Measurements from ENCODE around the gene FTSJ3. TPM values are rescaled to one million over a fixed set of nuclear protein-coding genes. Genes with fewer than 3 reads are reported as not detected.

The FTSJ3 gene
- total RNA-seq, 2 donors from 2014 or later: 25.2 to 26.0 TPM

Other genes starting within 250 kb of the FTSJ3 start
- gene TACO1, start 226.8 kb downstream of the FTSJ3 start, total RNA-seq: 10 to 100 TPM; 11.6 to 14.3 TPM
- 10 to 100 TPM; 38.5 to 39.8 TPM for gene MAP3K3, start 205.2 kb downstream of the FTSJ3 start, total RNA-seq
- 10 to 100 TPM in 1 of 2 donors, 1 to 10 TPM in 1; 9.6 to 13.0 TPM for gene LIMD2, start 127.5 kb downstream of the FTSJ3 start, total RNA-seq
- 10 to 100 TPM; 27.5 to 30.8 TPM for gene STRADA, start 85.9 kb downstream of the FTSJ3 start, total RNA-seq
- 10 to 100 TPM; 52.5 to 58.5 TPM for gene CCDC47, start 54.1 kb downstream of the FTSJ3 start, total RNA-seq
- gene DDX42, start 53.5 kb downstream of the FTSJ3 start, total RNA-seq: 10 to 100 TPM; 80.9 to 89.7 TPM
- gene PSMC5, start 232 bp downstream of the FTSJ3 start, total RNA-seq: 100 to 1,000 TPM in 1 of 2 donors, 10 to 100 TPM in 1; 94.8 to 104 TPM
- 10 to 100 TPM; 45.6 to 76.9 TPM for gene SMARCD2, start 15.0 kb upstream of the FTSJ3 start, total RNA-seq
- not detected for gene CSH2, start 46.0 kb upstream of the FTSJ3 start, total RNA-seq
- gene GH2, start 54.3 kb upstream of the FTSJ3 start, total RNA-seq: not detected
- not detected for gene CSH1, start 68.9 kb upstream of the FTSJ3 start, total RNA-seq
- gene CSHL1, start 83.6 kb upstream of the FTSJ3 start, total RNA-seq: not detected
- not detected for gene GH1, start 91.2 kb upstream of the FTSJ3 start, total RNA-seq
- 1 to 10 TPM; 5.1 to 5.5 TPM for gene CD79B, start 104.7 kb upstream of the FTSJ3 start, total RNA-seq
- gene SCN4A, start 145.3 kb upstream of the FTSJ3 start, total RNA-seq: 1 to 10 TPM in 1 of 2 donors, under 1 TPM in 1; 0.76 to 2.2 TPM
- under 1 TPM; 0.29 to 0.69 TPM for gene PRR29, start 170.7 kb upstream of the FTSJ3 start, total RNA-seq
- 10 to 100 TPM; 26.7 to 36.4 TPM for gene ICAM2, start 193.0 kb upstream of the FTSJ3 start, total RNA-seq

Data from posterior vena cava (tissue), 2 donors.